ENCODE measurements around the gene THAP12. TPM values are rescaled to one million over a fixed set of nuclear protein-coding genes. Genes with fewer than 3 reads are reported as not detected.

THAP12 gene
- total and polyA plus RNA-seq, 2 donors (not counting 3 experiments of a cell fraction or from before 2014, with no cell fraction given) = 12.2 to 36.7 TPM

DNA sequence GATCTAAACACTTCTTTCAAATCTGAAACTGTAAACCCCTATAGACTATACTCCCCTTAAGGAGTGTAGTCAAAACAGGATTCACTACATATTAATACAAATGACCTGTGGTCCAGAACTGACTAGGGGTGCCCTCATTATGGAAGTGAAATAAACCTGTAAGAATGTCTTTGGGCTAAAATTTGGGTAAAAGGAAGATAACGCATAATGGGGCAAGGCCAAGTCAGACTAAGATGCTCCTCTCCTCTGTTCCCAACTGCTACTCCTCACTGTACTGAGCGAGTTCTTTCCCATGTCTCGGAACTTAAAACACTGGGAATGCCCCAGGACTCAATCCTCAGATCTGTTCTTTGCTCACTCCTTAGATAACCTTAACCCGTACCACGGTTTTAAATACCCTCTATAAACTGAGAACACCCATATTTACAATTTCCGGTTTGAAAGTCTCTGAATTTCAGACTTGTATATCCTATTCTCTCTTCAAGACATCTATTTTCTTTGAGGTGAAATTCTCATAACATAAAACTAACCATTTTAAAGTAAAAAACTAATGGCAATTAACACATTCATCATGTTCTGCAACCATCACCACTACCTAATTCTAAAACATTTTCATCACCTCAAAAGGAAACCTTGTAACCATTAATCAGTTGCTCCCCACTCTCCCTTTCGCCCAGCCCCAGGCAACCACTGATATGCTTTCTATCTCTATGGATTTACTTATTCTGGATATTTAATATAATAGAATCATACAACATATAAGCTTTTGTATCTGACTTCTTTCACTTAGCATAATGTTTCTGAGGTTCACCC, 4.0 kb downstream of the THAP12 start:
- Histone ChIP-seq H3K27me3 (ENCODE audit: control insufficient read depth in 2 of 2, insufficient read depth in 2 of 2, low read length in 2 of 2) (no peaks in the 10 kb centered on the region), H3K9me3 (replicated peaks; ENCODE audit: control insufficient read depth, insufficient read depth, low read length) (no peaks in the 10 kb centered on the region), H3K79me2 (ENCODE audit: control insufficient read depth, insufficient read depth, low read length) (peaks cover 82% of the 10 kb centered on the region), H3K9ac (replicated peaks; ENCODE audit: extremely low read depth, insufficient read depth, low read length) (no peak overlapping the region), H3K4me1 (ENCODE audit: control insufficient read depth, extremely low read depth, insufficient read depth, low read length) (peaks cover 16% of the 10 kb centered on the region), H4K20me1 (replicated peaks; ENCODE audit: control insufficient read depth, extremely low read depth, insufficient read depth, low read length) (no peaks in the 10 kb centered on the region), H3K4me2 (ENCODE audit: insufficient read depth, low read length) (no peak overlapping the region), H3K36me3 (ENCODE audit: control insufficient read depth in 2 of 2, extremely low read depth in 1 of 2, insufficient read depth in 2 of 2, low read length in 2 of 2) (no peaks in the 10 kb centered on the region), H2AFZ (ENCODE audit: low read depth, low read length) (no peak overlapping the region), H3K27ac (ENCODE audit: insufficient read depth, low read depth, low read length) (no peak overlapping the region), H3K4me3 (replicated peaks in 1 of 3; ENCODE audit: insufficient read depth in 1 of 3, low read depth in 1 of 3, low read length in 3 of 3) (no peak overlapping the region), H3K9me1 (replicated peaks; ENCODE audit: control insufficient read depth, extremely low read depth, insufficient read depth, low read length) (no peaks in the 10 kb centered on the region)
- no peak for FAIRE-seq
- ChIA-PET CTCF (no interaction called here), POLR2A (no interaction called here)
- BruUV-seq (replicated peaks) = no TSS peak
- TF ChIP-seq MYC (IDR thresholded peaks at IDR 0.05; ENCODE audit: low read depth, low read length) (no peak), EZH2 (IDR thresholded peaks at IDR 0.05; ENCODE audit: borderline replicate concordance, low read depth, low read length, severe bottlenecking) (no peak)
- DNase-seq (ENCODE audit: low read depth, low spot score) = no peak
- dilution Hi-C loops (cut with MboI; ENCODE audit: extremely low pct_ligation_motif_present, low sequenced_read_pairs) (no loop called here), intact Hi-C loops (cut with micrococcal nuclease) (no loop called here)

DNA sequence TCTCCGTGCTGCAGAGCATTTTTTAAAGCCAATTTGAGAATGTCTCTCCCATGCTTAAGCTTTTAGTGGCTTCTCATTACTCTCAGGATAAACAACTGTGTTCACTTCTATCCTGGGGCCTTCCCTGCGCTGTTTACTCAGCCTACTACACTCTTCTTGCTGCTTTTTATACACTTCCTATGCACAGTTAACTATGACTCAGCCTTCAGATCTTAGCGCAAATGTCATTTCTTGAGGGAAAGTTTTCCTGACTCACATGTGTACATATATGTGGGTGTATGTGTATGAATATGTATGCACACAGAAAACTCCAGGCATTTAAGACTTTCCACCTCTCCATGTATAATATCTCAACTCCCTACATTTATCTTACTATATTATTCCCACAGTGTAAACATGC, 9.8 kb downstream of the THAP12 start:
- no peak overlapping the region for H2AFZ ChIP-seq (ENCODE audit: low read depth, low read length)
- no TSS peak for BruUV-seq (replicated peaks)
- peak overlapping the region; percentile 48 for H3K4me2 ChIP-seq (ENCODE audit: insufficient read depth, low read length)
- peaks cover 88% of the 10 kb centered on the region for H3K79me2 ChIP-seq (ENCODE audit: control insufficient read depth, insufficient read depth, low read length)
- H3K27me3 ChIP-seq (ENCODE audit: control insufficient read depth in 2 of 2, insufficient read depth in 2 of 2, low read length in 2 of 2) = no peaks in the 10 kb centered on the region
- POLR2A ChIA-PET = no interaction called here
- peak; percentile 89 for FAIRE-seq
- intact Hi-C loops (cut with micrococcal nuclease) (no loop called here), dilution Hi-C loops (cut with MboI; ENCODE audit: extremely low pct_ligation_motif_present, low sequenced_read_pairs) (no loop called here)
- H3K4me1 ChIP-seq (ENCODE audit: control insufficient read depth, extremely low read depth, insufficient read depth, low read length) = peaks cover 9% of the 10 kb centered on the region
- H3K9me3 ChIP-seq (replicated peaks; ENCODE audit: control insufficient read depth, insufficient read depth, low read length) = no peaks in the 10 kb centered on the region
- H3K4me3 ChIP-seq (replicated peaks in 1 of 3; ENCODE audit: insufficient read depth in 1 of 3, low read depth in 1 of 3, low read length in 3 of 3) = no peak overlapping the region
- CTCF ChIA-PET = no interaction called here
- peak overlapping the region; percentile 52 for H3K27ac ChIP-seq (ENCODE audit: insufficient read depth, low read depth, low read length)
- TF ChIP-seq MYC (IDR thresholded peaks at IDR 0.05; ENCODE audit: low read depth, low read length) = no peak
- peak; percentile 80 for TF ChIP-seq FOS (IDR thresholded peaks at IDR 0.05; ENCODE audit: borderline replicate concordance, insufficient read depth, low read length)
- peak; percentile 63 for TF ChIP-seq JUN (IDR thresholded peaks at IDR 0.05; ENCODE audit: borderline replicate concordance, insufficient read depth, insufficient read length, low read depth)
- no peak for TF ChIP-seq POLR2AphosphoS5 (IDR thresholded peaks at IDR 0.05; ENCODE audit: insufficient read depth, low read depth, low read length)
- TF ChIP-seq, protein P1, sequence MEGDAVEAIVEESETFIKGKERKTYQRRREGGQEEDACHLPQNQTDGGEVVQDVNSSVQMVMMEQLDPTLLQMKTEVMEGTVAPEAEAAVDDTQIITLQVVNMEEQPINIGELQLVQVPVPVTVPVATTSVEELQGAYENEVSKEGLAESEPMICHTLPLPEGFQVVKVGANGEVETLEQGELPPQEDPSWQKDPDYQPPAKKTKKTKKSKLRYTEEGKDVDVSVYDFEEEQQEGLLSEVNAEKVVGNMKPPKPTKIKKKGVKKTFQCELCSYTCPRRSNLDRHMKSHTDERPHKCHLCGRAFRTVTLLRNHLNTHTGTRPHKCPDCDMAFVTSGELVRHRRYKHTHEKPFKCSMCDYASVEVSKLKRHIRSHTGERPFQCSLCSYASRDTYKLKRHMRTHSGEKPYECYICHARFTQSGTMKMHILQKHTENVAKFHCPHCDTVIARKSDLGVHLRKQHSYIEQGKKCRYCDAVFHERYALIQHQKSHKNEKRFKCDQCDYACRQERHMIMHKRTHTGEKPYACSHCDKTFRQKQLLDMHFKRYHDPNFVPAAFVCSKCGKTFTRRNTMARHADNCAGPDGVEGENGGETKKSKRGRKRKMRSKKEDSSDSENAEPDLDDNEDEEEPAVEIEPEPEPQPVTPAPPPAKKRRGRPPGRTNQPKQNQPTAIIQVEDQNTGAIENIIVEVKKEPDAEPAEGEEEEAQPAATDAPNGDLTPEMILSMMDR (IDR thresholded peaks at IDR 0.05; ENCODE audit: extremely low read depth in 1 of 2, insufficient read depth in 1 of 2, low read depth in 1 of 2, low read length in 2 of 2) = no peak
- H3K36me3 ChIP-seq (ENCODE audit: control insufficient read depth in 2 of 2, extremely low read depth in 1 of 2, insufficient read depth in 2 of 2, low read length in 2 of 2) = no peaks in the 10 kb centered on the region
- H3K9me1 ChIP-seq (replicated peaks; ENCODE audit: control insufficient read depth, extremely low read depth, insufficient read depth, low read length) = no peaks in the 10 kb centered on the region
- peaks cover 3% of the 10 kb centered on the region for H4K20me1 ChIP-seq (replicated peaks; ENCODE audit: control insufficient read depth, extremely low read depth, insufficient read depth, low read length)
- no peak overlapping the region for H3K9ac ChIP-seq (replicated peaks; ENCODE audit: extremely low read depth, insufficient read depth, low read length)
- DNase-seq (ENCODE audit: low read depth, low spot score) = peak; percentile 95

All from endothelial cell of umbilical vein (primary cell).